IPS-NIHi11 (cell line): ENCODE data around the gene SFRP4.
"Not testable (repeated sequence)": the region's sequence is repeated elsewhere in the genome, so short reads cannot be mapped to it uniquely, and the experiment has no call there.

Source experiments
- DNase-seq: peaks from one replicate; pipeline ENCODE4 v3.0.0; 2012; ENCODE audit warnings: mixed read lengths, low spot score

SFRP4 gene

DNA sequence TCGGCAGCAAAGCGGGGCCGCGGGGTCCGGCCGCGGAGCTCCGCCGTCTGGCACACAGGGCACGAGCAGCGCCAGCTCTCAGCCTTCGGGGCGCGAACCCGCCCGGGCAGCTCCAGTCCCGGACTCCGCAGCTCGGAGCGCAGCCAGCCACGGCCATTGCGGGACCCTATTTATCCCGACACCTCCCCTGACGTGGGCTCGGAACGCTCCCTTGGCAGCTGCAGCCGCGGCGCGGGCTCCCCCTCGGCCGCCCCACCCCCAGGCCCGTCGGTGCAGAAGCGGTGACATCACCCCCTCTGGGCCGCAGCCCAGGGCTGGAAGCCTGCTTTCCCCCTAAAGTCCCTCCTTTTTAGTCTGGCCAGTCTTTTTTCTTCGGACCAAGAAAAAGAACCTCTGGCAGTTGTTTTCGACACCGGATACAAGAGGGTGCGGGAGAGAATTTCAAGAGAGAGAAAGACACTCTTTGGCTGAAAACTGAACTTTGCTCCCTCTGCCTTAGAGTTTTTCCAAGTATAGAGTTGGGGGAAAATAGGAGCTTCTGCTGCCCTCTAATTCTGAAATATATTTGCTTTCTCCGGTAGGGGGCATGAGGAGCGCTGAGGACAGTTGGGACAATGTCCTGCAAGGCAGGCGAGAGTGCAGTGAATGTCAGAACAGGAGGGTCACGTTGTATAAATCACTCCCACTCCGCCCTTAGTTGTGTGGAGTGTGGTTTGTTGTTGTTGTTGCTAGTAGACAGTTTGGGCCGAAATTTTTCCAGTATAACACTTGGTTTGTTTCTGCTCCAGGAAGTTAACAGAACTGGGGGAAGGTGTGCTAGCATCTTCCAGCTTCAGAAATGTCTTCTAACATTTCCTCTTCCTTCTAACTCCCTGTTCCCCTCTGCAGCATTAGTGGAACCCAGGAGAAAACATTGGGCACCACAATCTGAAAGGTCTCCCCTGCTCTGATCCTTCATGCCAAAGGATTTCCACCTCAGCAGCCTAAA lies at the start of gene SFRP4:
Gene SFRP4, minus strand, starts transcription at position 145 of the 988 bp plus-strand sequence. CDS start 280 bp downstream, outside the sequence.
- DNase-seq: peak; percentile 63

DNA sequence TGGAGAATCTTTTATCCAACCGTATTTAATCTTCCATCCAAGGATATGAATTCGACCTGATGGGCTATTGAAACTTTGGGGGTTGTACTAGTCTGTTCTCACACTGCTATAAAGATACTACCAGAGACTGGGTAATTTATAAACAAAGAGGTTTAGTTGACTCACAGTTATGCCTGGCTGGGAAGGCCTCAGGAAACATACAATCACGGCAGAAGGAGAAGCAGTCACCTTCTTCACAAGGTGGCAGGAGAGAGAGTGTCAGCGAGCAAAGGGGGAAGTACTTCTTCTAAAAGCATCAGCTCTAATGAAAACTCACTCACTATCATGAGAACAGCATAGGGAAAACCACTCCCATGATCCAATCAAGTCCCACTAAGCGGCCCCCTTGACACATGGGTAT lies 47.6 kb upstream of the SFRP4 start:
- DNase-seq: no peak

DNA sequence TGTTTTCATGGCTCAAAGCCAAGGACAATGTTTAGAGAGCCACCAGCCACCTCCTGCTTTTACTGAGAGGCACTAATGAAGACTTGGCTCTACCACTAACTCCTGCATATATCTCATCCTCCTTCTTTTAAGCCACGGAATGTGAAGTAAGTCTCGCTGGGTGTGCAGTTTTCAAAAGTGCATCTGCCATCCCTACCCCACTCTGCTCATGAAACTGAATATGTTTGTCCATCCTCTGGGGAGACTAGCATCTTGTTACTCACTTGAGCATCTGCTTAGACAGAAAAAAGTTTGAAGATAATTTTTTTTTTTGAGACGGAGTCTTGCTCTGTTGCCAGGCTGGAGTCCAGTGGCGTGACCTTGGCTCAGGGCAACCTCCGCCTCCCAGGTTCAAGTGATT lies 44.6 kb upstream of the SFRP4 start:
- no peak for DNase-seq

- DNase-seq: no peak
Observed at GRCh38 chr7:37960483-37960882, 43.9 kb upstream of the SFRP4 start.

DNA sequence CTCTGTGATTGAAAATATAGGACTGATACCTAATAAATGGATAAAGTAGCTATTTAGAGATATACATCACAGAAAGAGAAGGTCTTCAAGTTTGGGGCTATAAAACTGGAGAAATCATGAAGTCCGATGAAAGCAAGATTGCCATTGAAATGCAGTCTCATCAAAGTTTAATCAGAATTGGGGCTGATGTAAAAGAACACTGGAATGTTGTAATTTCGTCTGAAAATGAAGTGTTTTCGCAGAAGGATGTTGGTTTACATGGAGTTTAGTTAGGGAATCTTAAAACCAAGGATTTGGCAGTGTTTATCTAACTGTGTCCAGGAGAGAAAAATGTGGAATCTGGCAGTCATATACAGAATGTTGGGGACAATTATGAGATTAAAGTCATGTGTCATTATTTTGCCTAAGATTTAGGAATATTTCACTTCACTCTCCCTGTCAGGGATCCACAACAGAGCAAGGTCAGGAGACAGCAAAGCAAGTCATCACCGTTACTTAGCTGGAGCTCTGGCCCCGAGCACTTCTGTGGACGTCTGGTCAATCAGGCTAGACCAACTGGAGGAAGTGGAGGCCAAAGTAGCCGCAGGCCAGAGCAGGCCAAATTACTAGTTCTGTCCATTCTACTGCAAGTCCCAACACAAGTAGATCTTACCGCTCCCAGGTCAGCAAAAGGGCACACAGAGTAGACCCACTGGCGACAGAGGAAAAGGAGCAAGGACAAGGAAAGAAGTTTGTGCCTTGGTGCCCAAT lies 40.8 kb upstream of the SFRP4 start:
- DNase-seq: no peak

DNA sequence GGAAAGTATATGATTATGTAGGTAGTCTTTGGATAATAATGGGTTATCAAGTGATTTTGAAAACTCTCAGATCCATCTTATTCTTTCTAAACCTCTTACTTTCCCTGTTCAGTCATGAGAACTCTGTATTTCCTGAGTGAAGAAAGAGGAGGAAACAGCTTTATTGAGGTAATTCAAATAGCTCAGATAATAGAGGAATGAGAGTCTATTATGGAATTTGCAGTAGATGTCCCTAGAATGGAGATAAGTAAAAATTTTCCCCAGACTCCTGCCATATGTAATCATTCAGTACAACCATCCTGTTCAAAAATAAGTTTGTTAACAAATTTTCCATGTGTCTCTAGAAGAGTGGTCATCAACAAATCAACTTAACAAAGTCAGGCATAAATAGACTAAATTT lies 40.2 kb upstream of the SFRP4 start:
- no peak for DNase-seq

DNA sequence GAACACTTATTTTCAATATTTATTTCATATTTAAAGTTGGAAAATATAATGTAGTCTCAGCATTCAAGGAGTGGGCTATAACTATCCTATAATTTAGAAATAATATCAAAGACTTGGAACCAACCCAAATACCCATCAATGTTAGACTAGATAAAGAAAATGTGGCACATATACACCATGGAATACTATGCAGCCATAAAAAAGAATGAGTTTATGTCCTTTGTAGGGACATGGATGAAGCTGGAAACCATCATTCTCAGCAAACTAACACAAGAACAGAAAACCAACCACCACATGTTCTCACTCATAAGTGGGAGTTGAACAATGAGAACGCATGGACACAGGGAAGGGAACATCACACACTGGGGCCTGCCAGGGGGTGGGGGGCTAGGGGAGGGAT lies 37.6 kb upstream of the SFRP4 start:
- not testable (repeated sequence) for DNase-seq

- no peak for DNase-seq
Observed at GRCh38 chr7:37952240-37952639, 35.6 kb upstream of the SFRP4 start.

DNA sequence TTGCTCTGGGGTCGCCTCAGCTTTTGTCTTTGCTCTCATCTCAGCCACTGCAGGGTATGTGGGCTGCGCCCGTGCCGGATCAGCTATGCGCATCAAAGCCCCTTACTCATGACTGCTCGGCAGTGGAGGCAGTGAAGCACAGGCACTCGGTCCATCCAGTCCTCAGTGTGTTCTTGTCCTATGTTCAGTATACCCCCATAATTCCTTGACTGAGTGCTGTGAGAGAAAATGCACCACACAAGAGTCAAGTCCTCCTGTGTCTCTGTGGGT lies 31.3 kb upstream of the SFRP4 start:
- no peak for DNase-seq

- no peak for DNase-seq
Observed at GRCh38 chr7:37947138-37947940, 30.7 kb upstream of the SFRP4 start.

DNA sequence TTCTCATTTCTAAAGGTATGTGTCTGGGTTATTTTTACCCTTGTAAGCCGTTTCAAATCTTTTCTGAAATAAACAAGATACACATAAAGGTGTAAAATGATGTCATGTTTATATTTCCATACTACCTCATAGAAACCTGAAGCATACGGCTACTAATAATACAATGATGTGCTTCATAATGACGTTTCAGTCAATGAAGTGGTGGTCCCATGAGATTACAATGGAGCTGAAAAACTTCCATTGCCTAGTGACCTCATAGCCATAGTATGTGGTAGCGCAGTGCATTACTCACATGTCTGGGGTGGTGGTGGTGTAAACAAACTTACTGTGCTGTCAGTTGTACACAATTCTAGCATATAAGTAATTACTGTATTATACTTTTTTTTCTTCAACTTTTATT lies 28.7 kb upstream of the SFRP4 start:
- no peak for DNase-seq

GRCh38 chr7:37944737-37945054 lies 28.1 kb upstream of the SFRP4 start:
- DNase-seq: no peak

DNA sequence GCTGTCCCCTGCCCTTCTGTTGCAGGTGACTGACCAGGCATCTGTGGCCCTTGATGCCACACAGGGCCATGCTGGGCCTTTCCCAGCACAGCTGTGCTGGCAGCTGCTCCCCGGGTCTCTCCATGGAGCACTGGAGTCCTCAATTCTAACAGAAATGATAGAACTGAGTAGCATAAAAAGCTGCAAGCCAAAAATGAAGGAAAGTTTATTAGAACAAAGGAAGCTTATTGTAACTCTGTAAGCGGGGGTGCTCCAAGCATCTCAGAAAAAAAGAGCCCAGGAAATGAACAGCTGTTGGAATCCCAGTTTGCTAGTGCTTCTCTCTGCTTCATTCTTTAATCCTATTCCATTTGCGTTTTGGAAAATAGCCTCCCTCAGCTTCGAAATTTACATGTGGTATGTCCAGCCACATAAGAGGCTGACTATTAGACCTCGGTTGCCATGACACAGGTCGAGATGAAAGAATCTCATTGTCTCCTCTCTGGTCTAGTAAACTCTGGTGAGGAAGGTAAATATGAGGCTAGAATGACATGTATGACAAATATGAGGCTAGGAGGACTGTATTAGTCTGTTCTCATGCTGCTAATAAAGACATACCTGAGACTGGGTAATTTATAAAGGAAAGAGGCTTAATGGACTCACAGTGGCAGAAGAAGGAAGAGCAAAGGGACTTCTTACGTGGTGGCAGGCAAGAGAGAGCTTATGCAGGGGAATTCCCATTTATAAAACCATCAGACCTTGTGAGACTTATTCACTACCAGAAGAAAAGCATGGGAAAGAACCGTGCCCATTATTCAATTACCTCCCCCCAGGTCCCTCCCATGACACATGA lies 27.5 kb upstream of the SFRP4 start:
- no peak for DNase-seq

GRCh38 chr7:37942934-37943610 lies 26.5 kb upstream of the SFRP4 start:
- DNase-seq: peak; percentile 48

- DNase-seq: no peak
Observed at GRCh38 chr7:37933018-37933566, 16.5 kb upstream of the SFRP4 start.

DNA sequence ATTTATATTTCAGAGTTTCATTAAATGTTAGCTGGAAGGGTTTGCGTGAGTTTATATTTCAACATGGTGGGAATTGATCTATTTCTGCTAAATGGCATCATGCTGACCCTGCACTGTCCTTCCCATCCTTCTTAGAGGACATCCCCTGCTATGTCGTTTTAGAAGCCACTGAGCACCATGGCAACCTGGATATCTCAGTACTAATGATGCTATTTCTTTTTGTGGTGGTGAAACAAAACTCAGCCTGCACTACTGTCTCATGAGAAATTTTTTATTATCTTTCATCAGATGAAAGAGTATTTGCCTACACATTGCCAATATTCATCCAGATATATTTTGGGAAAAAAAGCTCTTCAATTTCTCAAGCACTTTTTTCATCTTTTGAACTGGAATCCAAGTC lies 15.9 kb upstream of the SFRP4 start:
- no peak for DNase-seq

GRCh38 chr7:37930226-37930948 lies 13.8 kb upstream of the SFRP4 start:
- DNase-seq: no peak

DNA sequence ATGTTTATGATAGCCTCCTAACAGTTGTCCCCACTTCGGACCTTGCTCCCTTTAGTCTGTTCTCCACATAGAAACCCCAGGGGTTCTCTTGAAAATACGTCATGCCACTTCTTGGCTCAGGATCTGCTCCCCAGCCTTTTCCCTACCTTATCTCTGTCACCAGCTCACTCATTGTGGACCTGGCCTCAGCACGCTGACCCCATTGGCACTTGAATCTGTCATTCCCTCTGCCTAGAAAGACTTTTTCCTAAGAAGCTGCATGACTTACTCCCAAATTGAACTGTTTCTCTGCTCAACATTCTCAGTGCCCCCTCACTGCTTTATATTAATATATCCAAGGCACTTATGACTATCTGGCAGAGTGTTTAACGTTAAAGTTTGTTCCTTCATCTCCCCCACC lies 12.3 kb upstream of the SFRP4 start:
- no peak for DNase-seq

DNA sequence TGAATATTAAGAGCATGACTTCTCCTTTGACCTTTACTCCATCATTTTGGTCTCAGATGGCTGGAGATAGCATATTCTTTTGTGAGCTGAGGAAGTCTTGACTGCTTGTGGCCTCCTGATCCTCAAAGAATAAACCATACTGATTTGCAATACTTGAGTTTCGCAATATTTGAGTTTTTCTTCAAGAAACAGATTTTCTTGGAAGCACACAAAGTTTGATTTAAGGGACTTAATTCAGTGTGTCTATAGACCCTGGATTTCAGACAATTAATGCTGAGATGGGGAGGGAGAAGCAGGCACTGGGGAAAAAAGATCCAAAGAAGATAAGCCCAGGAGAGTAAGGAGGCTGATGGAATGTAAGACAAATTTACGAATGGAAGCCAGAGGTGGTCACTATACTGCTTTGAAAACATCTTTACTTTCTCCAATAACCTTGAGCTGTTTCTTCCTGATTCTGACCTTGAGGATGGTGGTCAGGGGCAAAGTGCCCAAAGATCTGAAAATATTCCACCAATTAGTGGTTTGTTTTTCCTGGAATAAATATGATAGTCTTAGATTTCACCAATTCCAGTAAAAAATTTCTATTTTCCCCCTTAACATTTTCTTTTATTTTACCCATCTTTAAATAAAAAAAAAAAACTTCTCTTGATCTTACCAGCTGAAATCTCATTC lies 11.3 kb upstream of the SFRP4 start:
- DNase-seq: no peak

DNA sequence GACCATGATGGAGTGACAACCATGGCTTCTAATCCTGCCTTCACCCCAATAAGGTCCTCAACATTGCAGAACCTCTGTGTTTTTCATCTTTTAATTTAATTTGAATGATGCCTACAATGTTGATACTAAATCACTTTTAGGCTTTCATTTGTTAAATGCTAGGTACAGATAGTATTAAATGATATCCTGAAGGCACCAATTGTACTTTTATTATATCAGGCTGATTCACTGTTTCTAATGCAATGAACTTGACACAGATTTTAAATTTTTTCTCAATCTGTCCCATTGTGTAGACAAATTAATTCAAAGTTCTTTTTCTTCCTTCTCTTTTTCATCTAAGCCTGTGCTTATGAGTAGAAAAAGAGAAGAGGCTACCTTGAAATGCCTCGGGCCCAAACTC lies 9.0 kb upstream of the SFRP4 start:
- no peak for DNase-seq
